ENCODE results near the gene HASPIN. TPM values are rescaled to one million over a fixed set of nuclear protein-coding genes. Genes with fewer than 3 reads are reported as not detected.

HASPIN gene
- total and polyA plus RNA-seq, 2 of the 13 experiments (the other 11 are each of a cell fraction or from before 2014, with no cell fraction given) = 2.7 to 8.1 TPM

GRCh38 chr17:3678095-3678820 lies 45.4 kb upstream of the HASPIN start (continued):
- TF ChIP-seq ZNF329 (CRISPR knock-in tag; IDR thresholded peaks at IDR 0.05; ENCODE audit: low read depth) (no peak), ZMYM3 (CRISPR knock-in tag; IDR thresholded peaks at IDR 0.05) (0 out of 2 replicates have a peak, but pooled peaks have one; percentile 35), ZFY (CRISPR knock-in tag; IDR thresholded peaks at IDR 0.05) (peak; percentile 79), ZNF616 (CRISPR knock-in tag; IDR thresholded peaks at IDR 0.05; ENCODE audit: low read depth) (no peak), YY1 (IDR thresholded peaks at IDR 0.05; ENCODE audit: insufficient read depth, insufficient replicate concordance, low read depth, low read length) (no peak), ERF (CRISPR knock-in tag; IDR thresholded peaks at IDR 0.05) (0 out of 2 replicates have a peak, but pooled peaks have one; percentile 18), CREB3 (CRISPR knock-in tag; IDR thresholded peaks at IDR 0.05) (no peak), ZNF709 (CRISPR knock-in tag; IDR thresholded peaks at IDR 0.05) (no peak), PBX3 (CRISPR knock-in tag; IDR thresholded peaks at IDR 0.05; ENCODE audit: borderline replicate concordance) (no peak), BORCS8-MEF2B (CRISPR knock-in tag; IDR thresholded peaks at IDR 0.05) (no peak), HNF4A (CRISPR knock-in tag; IDR thresholded peaks at IDR 0.05) (no peak), ZNF770 (CRISPR knock-in tag; IDR thresholded peaks at IDR 0.05) (peak; percentile 89), ZNF331 (CRISPR knock-in tag; IDR thresholded peaks at IDR 0.05) (0 out of 2 replicates have a peak, but pooled peaks have one; percentile 15), ZNF788 (CRISPR knock-in tag; IDR thresholded peaks at IDR 0.05; ENCODE audit: borderline replicate concordance) (no peak)
- TF ChIP-seq, protein P1, sequence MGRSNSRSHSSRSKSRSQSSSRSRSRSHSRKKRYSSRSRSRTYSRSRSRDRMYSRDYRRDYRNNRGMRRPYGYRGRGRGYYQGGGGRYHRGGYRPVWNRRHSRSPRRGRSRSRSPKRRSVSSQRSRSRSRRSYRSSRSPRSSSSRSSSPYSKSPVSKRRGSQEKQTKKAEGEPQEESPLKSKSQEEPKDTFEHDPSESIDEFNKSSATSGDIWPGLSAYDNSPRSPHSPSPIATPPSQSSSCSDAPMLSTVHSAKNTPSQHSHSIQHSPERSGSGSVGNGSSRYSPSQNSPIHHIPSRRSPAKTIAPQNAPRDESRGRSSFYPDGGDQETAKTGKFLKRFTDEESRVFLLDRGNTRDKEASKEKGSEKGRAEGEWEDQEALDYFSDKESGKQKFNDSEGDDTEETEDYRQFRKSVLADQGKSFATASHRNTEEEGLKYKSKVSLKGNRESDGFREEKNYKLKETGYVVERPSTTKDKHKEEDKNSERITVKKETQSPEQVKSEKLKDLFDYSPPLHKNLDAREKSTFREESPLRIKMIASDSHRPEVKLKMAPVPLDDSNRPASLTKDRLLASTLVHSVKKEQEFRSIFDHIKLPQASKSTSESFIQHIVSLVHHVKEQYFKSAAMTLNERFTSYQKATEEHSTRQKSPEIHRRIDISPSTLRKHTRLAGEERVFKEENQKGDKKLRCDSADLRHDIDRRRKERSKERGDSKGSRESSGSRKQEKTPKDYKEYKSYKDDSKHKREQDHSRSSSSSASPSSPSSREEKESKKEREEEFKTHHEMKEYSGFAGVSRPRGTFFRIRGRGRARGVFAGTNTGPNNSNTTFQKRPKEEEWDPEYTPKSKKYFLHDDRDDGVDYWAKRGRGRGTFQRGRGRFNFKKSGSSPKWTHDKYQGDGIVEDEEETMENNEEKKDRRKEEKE (IDR thresholded peaks at IDR 0.05) = no peak
- TF ChIP-seq, protein P2, sequence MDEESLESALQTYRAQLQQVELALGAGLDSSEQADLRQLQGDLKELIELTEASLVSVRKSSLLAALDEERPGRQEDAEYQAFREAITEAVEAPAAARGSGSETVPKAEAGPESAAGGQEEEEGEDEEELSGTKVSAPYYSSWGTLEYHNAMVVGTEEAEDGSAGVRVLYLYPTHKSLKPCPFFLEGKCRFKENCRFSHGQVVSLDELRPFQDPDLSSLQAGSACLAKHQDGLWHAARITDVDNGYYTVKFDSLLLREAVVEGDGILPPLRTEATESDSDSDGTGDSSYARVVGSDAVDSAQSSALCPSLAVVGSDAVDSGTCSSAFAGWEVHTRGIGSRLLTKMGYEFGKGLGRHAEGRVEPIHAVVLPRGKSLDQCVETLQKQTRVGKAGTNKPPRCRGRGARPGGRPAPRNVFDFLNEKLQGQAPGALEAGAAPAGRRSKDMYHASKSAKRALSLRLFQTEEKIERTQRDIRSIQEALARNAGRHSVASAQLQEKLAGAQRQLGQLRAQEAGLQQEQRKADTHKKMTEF (CRISPR knock-in tag; IDR thresholded peaks at IDR 0.05) = peak; percentile 47; the same call in 1 of the 2 replicates
- TF ChIP-seq, protein P3, sequence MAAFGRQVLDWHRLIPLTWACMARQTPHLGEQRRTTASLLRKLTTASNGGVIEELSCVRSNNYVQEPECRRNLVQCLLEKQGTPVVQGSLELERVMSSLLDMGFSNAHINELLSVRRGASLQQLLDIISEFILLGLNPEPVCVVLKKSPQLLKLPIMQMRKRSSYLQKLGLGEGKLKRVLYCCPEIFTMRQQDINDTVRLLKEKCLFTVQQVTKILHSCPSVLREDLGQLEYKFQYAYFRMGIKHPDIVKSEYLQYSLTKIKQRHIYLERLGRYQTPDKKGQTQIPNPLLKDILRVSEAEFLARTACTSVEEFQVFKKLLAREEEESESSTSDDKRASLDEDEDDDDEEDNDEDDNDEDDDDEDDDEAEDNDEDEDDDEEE (CRISPR knock-in tag; IDR thresholded peaks at IDR 0.05) = no peak
- TF ChIP-seq, protein P4, sequence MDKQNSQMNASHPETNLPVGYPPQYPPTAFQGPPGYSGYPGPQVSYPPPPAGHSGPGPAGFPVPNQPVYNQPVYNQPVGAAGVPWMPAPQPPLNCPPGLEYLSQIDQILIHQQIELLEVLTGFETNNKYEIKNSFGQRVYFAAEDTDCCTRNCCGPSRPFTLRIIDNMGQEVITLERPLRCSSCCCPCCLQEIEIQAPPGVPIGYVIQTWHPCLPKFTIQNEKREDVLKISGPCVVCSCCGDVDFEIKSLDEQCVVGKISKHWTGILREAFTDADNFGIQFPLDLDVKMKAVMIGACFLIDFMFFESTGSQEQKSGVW (CRISPR knock-in tag; IDR thresholded peaks at IDR 0.05; ENCODE audit: borderline replicate concordance) = no peak

Measured in HepG2 (cell line).